ENCODE results near the gene AGBL5. TPM values are rescaled to one million over a fixed set of nuclear protein-coding genes. Genes with fewer than 3 reads are reported as not detected.

AGBL5 gene
- total RNA-seq, 1 experiment from 2014 or later, result 68.2 TPM

DNA sequence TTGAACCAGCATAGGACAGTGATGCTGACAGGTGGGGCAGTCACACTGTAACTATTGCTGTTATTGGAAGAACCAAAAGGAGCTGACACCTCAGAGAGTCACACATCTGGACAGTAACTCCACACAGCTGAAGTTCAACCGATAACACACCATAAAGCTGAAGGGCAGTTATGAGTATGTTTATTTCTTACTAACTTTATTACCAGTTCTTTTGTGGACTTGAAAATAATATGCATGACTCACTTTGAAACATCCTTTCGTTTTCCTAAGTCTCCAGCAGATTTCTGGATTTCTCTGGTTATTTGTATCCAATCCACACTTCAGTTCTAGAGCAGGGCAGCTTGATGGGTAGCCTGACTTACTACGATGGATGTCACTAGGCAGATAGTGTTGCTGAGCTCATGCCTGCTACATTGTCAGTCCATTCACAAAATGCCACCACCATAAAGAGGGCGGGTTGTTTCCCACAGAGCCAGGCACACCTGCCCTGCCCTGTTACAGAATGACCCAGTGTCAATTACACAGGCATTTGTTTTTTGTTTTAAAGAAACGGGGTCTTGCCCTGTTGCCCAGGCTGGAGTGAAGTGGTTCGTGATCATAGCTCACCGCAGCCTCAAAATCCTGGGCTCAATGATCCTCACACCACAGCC is 8.4 kb upstream of the AGBL5 start:
- in situ Hi-C loops (cut with HindIII; ENCODE audit: low sequenced_read_pairs), result no loop called here
- no peak for DNase-seq (ENCODE audit: low spot score)

DNA sequence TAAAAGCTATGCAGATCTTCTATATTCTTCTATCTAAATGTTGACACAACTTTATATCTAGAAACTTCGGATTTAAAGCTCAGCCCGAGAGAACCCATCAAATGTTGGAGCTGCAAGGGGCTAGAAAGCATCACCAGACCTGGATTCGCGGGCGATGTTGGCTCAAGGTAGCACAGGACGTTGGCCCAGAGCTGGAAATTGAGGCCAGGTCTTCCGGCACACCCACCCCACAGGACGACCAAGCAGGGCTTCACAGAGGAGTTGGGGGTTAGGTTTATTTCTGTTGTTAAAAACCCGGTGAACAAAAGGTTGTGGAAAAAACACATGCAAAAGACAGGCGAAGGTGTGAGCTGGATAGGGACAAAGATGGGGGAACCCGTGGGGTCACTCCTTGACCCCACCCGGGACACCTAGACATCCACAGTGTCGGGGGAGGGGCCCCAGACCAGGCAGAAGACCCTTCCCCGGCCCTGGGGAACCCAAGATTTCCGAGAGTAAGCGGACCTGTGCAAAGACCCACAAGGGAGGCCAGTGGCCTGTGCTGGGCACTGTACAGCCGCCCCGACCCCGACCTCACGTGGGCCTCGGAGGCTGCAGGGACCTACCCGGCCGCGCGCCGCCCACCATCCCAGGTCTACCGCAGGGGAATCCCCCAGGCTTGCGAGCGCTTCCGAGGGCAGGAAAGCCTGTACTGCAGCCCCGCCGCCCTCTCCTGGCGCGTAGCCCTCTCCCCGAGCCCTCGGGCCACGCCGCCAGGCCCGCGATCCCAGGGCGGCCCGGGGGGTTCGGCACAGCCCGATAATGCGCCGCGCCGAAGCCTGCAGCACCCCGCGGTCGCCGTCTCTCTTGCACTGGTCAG is 1.8 kb upstream of the AGBL5 start:
- in situ Hi-C loops (cut with HindIII; ENCODE audit: low sequenced_read_pairs), result no loop called here
- peak; percentile 27 for DNase-seq (ENCODE audit: low spot score)

DNA sequence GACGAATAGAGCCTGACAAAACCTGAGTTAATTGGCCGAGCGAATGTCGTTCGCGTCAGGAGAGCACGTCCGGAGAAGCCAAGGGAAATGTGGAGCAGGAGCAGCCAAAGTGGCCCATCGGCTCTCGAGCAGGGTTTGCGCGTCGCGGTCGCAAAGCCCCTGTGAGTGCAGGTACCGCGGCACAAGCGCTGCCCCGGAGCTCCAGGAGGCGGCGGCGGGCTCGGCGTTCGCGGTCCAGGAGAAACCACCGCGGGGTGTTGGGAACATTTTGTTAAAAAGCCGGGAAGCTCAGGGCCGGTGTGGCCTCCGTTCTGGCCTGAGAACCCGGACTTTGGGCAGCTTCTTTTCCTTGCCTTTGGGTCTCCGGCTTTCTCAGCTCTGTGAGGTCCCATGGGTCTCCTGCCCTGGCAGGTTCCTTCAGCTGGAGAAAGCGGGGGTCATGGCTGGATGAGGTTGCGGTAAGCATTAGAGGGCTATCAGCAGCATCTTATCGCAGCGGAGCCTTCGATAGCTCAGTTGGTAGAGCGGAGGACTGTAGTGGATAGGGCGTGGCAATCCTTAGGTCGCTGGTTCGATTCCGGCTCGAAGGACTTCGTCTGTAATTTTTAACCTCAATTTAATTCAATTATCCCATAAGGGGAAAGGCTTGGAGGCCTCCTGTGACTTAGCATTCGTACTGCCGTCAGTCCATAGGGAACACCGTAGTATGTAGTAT is 1.0 kb upstream of the AGBL5 start:
- in situ Hi-C loops (cut with HindIII; ENCODE audit: low sequenced_read_pairs), result no loop called here
- DNase-seq (ENCODE audit: low spot score), result peak; percentile 98

DNA sequence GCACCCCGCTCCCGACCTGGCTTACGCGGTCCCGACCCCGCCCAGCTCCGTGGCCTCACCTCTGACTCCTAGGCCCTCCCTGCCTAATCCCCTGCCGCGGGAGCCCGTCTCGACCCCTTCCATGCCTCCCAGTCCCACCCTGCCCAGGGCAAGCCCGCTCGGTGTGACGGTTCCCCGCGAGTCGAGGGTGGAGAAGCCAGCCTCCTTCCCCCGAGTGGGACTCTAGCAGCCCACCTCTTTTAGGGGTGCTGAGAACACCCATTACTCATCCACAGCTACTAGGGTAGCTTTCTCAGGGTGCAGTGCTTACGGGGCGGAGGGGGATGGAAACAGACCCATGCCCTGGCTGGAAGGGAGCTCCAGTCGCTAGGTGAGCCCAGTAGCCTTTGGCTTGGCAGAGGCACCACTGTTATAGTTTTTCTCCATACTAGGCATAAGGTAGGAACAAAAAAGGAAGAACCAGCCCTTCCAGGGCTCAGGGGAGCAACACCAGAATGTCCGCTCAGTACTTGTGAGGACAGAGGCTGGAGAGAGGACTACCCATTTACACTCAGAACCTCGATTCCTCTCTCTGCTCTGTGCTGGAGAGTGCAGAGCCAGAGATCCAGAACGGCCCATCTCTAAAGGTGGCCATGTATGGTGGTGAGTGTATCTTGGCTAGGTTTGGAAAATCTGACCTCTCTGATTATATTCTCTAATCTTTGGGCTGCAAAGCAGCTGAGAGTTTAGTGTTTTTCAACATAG is 606 bp downstream of the AGBL5 start:
- in situ Hi-C loops (cut with HindIII; ENCODE audit: low sequenced_read_pairs), result no loop called here
- no peak for DNase-seq (ENCODE audit: low spot score)

DNA sequence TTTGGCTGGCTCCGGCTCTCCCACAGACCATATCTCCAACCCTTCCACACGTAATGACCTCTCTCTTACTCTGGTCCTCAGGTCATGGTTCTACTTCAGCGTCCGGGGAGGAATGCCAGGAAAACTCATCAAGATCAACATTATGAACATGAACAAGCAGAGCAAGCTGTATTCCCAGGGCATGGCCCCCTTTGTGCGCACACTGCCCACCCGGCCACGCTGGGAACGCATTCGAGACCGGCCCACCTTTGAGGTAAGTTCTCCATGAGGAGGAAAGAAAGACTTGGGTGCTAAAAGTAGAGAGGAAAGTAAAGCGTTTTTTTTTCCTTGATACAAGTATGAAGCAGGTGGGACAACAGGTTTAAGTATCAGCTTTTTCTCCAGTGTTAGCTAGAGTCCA is 1.9 kb downstream of the AGBL5 start:
- no peak for DNase-seq (ENCODE audit: low spot score)
- in situ Hi-C loops (cut with HindIII; ENCODE audit: low sequenced_read_pairs), result no loop called here

DNA sequence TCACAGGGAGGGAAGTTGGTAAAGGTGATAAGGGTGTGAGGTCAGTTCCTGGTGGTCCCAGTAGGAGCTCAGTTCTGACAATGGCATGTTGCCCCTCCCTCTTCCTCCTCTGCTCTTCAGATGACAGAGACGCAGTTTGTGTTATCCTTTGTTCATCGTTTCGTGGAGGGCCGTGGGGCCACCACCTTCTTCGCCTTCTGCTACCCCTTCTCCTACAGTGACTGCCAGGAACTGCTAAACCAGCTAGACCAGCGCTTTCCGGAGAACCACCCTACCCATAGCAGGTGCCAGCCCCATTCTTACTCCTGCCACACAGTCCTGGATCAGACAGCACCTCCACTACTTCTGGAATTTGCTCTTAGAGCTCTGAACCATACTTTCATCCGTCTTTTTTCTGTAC is 2.3 kb downstream of the AGBL5 start:
- in situ Hi-C loops (cut with HindIII; ENCODE audit: low sequenced_read_pairs), result no loop called here
- no peak for DNase-seq (ENCODE audit: low spot score)

DNA sequence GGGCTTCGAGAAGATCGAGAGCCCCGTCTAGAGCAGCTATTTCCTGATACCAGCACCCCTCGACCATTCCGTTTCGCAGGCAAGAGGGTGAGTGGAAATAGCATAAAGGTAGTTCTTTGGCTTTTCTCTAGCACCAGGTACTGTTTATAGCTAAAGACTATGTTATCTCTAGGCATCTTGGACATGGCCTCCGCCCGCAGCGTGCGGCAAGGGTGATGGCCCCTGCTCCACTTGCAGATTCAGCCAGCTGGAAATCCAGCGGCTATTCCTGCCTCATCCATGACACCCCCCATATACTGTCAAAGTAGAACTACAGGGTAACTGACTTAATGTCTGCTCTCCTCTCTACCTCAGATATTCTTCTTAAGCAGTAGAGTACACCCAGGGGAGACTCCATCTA is 3.3 kb downstream of the AGBL5 start:
- in situ Hi-C loops (cut with HindIII; ENCODE audit: low sequenced_read_pairs), result no loop called here
- no peak for DNase-seq (ENCODE audit: low spot score)

DNA sequence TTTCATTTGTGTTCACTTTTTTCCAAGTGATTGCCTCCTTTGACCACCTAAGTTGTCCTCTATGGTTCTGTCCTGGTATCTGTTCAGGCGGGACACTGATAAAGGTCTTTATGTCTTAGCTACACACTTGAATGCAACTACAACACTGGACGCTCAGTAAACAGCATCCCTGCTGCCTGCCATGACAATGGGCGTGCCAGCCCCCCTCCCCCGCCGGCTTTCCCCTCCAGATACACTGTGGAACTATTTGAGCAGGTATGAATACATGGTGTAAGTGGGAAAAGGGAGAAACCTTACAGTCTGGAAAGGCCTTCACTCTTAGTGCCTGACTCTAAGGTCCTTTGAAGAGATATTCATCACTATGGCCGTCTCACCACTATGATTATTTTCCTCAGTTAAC is 5.7 kb downstream of the AGBL5 start:
- in situ Hi-C loops (cut with HindIII; ENCODE audit: low sequenced_read_pairs), result no loop called here
- no peak for DNase-seq (ENCODE audit: low spot score)

DNA sequence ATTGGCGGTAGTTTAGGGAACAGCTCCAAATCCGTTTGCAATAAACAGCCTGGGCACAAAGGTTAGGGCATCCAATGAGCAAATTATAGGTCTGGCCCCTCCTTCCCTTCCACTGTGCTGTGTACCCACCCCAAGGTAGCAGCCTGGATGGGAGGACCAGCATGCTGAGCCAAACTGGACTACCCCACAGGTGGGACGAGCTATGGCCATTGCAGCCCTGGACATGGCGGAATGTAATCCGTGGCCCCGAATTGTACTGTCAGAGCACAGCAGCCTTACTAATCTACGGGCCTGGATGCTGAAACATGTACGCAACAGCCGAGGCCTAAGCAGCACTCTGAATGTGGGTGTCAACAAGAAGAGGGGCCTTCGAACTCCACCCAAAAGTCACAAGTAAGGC is 6.7 kb downstream of the AGBL5 start:
- no peak for DNase-seq (ENCODE audit: low spot score)
- in situ Hi-C loops (cut with HindIII; ENCODE audit: low sequenced_read_pairs), result no loop called here

DNA sequence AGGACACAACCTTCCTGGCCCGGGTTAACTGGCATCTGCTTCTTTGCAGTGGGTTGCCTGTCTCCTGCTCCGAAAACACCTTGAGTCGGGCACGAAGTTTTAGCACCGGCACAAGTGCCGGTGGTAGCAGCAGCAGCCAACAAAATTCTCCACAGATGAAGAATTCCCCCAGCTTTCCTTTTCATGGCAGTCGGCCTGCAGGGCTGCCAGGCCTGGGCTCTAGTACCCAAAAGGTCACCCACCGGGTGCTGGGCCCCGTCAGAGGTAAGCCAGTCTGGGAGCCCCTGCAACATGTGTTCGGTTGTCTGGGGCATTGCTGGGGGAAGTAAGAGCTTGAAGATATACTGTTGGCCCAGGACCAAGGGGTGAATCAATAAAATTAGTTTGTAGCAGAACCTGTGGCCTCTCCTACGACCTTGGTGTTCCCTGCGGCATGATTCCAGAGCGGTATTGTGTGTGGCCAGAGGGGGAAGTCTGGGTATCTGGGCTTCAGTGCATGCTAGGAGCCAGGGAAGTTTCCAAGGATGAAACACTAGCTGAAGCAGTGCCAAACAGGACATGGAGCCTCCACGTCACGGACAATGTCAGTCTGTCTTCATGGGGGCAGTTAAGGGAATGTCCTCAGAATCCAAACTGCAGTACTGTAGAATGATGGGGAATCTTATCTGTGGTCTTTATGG is 7.8 kb downstream of the AGBL5 start:
- in situ Hi-C loops (cut with HindIII; ENCODE audit: low sequenced_read_pairs), result no loop called here
- DNase-seq (ENCODE audit: low spot score), result no peak

DNA sequence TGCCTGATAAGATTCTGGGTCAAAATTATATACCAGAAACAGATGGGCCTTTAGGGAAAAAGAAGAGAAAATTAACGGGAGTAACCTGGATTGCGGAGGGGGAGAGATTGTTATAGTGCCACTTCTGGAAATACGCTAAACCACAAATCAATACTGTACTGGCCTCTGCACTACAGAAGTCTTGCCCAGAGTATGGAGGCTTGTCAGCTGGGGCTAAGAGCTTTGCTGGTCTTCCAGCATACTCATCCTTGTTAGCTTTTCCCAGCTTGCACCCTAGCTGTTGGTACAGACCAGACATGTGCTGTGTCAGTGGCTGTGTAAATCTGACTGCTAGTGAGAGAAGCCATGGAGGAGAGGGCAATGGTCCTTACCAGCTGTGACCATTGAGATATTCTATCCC is 8.9 kb downstream of the AGBL5 start:
- in situ Hi-C loops (cut with HindIII; ENCODE audit: low sequenced_read_pairs), result no loop called here
- no peak for DNase-seq (ENCODE audit: low spot score)

DNA sequence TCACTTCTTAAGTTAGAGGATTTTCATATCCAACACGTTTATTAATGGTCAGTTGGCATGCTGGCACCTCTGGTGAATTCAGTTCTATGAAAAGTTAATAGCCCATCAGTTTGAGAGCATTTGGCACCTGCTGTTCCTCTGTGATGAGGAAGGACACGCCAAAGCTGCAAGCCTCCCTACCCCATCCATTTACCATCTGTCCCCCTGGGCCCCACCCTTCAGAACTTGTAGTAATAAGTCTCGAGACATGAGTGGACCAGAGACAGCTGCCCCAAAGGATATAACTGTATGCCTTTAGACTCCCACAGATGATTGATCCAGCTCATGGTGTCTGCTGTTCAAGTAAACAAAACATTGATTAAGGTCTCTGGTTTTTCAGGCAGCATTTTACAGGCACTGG is 13.7 kb downstream of the AGBL5 start:
- no peak for DNase-seq (ENCODE audit: low spot score)
- in situ Hi-C loops (cut with HindIII; ENCODE audit: low sequenced_read_pairs), result no loop called here

DNA sequence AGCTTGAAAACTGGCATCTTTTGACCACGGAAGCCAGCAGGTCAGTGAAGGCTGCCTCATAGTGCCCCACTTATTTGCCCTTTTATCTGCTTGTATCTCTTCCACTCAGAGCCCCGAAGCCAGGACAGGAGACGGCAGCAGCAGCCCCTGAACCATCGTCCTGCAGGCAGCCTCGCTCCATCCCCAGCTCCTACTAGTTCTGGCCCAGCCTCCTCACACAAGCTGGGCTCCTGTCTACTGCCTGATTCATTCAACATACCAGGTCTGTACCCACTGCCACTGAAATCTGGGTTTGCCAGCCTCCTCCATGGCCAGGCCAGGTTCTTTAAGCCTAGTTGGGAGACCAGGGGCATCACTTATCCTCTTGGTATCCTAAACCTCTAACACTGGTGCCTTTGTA is 15.9 kb downstream of the AGBL5 start:
- in situ Hi-C loops (cut with HindIII; ENCODE audit: low sequenced_read_pairs), result no loop called here
- DNase-seq (ENCODE audit: low spot score), result no peak

DNA sequence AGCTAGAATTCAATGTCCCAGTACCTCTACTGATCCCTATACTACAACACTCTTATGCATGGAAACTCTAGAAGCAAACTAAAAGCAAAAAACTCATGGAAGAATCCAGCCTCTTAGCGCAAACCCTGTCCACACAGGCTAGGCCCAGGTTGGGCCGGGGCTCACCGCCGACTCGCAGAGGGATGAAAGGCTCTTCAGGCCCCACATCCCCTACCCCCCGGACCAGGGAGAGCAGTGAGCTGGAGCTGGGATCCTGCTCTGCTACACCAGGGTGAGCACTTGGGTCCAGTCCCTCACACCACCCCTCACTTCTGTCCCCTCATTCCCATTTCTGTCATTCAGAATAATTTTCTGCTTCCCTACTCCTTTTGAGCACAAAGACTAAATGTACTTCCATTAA is 18.0 kb downstream of the AGBL5 start:
- no peak for DNase-seq (ENCODE audit: low spot score)
- in situ Hi-C loops (cut with HindIII; ENCODE audit: low sequenced_read_pairs), result no loop called here

DNA sequence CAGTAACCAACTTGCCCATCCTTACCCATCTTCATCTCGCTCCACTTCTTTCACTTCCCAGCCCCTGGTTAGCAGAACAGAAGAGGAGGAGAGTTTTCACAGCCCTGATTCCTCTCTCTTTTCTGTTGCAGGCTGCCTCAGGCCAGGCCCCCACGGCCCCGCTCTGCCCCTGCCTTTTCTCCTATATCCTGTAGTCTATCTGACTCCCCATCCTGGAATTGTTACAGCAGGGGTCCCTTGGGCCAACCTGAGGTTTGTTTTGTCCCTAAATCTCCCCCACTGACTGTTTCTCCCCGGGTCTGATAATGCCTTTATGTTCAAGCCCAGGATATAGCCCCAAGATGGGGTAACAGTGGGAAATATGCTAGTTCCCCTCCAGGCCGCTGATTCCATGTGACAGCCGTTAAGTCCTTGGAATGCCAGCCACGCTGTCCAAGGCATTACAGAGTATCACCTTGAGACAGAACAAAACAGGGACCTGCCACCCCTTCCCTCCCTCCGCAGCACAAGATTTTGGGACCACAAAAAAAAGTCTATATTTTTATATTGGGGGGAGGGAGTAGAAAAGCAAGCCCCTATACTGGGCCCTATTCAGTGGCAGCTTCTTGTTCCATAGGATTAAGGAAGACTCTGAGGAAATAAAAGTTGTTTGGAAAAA is 18.6 kb downstream of the AGBL5 start:
- in situ Hi-C loops (cut with HindIII; ENCODE audit: low sequenced_read_pairs), result no loop called here
- DNase-seq (ENCODE audit: low spot score), result no peak

DNA sequence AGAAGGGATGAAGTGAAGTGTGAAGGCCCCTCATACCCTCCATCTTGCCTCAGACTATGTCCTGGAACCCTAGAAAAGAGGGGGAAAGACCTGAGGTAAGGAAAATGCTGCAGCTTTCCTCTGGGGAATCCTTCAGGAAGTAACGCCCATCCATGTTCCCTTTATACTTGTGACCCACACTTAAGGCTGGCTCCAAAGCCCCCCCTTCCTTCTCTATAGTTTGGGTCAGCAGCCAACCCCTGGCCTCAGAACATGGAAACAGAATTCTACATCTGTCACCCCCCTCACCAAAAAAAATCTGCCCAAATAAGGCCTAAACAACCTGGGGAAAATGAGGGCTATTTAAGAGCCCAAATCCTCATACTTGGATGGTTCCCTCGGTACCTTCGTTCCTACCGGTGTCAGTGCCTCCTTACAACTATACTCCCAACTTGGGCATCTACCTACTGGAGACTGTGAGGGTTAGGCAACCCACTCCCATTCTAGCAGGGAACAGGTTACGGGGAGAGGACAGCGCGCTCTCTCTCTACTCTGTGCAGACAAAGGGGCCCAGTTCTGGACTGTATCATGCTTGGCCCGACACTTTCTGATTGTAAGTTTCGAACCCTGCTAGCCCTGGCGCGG is 19.3 kb downstream of the AGBL5 start:
- in situ Hi-C loops (cut with HindIII; ENCODE audit: low sequenced_read_pairs), result no loop called here

DNA sequence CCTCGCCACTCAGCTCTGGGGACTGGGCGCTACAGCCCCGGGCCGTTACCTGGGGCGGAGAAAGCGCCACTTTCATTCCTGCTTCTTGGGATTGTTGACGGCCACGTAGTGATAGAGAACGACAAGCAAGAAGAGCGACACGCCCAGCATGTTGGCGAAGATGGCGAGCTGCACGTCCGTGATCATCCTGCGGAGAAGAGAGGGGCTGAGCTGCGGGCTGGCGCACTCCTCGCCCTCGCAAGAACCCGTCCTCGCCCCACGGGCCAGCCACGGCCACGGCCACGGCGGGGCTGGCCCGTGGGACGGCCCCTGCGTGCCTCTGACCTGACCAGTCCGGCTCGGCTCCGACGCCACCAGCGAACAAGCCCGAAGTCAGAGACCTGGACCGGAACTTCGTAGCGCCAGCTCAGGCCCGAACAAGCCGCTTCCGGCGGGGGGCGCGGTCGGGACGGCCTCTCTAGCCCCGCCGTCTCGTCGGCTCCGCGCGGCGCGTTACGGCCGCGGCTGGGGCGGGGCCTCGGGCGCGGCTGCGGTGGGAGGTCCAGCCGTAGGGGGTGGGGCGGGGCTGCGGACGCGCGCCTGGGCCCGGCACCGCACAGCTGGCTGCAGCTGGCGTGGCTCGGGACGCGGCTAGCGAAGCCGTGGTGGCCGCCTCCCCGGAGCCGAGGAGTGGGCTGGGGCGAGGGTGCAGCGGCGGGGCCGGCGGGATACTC is 20.0 kb downstream of the AGBL5 start, which contains the start of gene OST4:
Gene OST4 (minus strand): TSS at position 378 of the 713 bp plus-strand sequence.
- in situ Hi-C loops (cut with HindIII; ENCODE audit: low sequenced_read_pairs), result no loop called here

More for the DNA sequence above, 19.3 kb downstream of the AGBL5 start:
- DNase-seq (ENCODE audit: low spot score), result no peak

More for the DNA sequence above, 20.0 kb downstream of the AGBL5 start, which contains the start of gene OST4:
- peak; percentile 93 for DNase-seq (ENCODE audit: low spot score)
